Fibroblast of lung (primary cell): ENCODE measurements around the gene PHOX2B.

ENCODE experiments used
- EZH2 ChIP-seq: IDR thresholded peaks from 2 replicates; pipeline ENCODE4 v1.5.1; 2012; ENCODE audit warnings: low read length, control low read depth, mild to moderate bottlenecking; ENCODE audit errors: missing control alignments
- TF ChIP-seq, protein P1 (sequence below), 2 donors: IDR thresholded peaks in 1 of 2; conservative IDR thresholded peaks in 1 of 2; 1 replicate in 1 of 2; 2 replicates in 1 of 2; pipeline ENCODE4 v1.5.1; 2011 to 2012; ENCODE audit warnings: low read length in 2 of 2, control low read depth in 1 of 2, inconsistent platforms in 1 of 2, low read depth in 1 of 2, mild to moderate bottlenecking in 1 of 2

DNA sequence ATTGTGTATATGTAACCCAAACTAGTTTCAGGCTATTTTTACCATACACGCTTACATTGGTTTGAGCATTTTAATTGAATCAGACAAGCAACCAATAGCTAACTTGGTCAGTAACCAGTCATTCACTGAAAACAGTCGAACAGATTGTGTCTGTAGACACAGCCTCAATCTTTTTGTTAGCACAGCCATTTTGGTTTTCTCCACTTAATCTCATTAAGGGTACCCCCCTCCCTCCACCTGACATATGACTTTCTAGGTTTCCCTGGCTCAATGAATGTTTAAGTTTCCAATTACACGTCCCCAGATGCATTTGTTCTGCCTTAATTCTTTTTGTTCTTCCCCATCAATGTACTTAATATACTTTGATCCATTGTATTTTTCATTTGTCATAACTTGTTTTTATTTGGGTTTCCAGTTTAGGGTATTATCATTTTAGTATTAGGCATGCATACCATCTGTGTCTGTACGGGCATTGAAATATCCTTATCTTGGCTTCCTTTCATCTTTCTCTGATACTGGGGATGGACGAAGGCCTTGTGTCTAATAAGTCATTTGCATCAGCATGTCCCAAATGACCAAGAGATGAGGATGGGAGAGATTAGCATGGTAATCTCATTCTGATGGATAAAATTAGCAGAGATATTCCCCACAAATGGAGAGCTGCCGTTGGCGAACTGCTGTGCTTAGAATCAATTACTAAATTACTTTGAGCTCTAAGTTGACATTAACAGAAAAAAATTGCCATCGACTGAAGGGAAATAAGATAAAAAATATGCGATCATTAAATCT is 35.9 kb upstream of the PHOX2B start:
- TF ChIP-seq, protein P1, sequence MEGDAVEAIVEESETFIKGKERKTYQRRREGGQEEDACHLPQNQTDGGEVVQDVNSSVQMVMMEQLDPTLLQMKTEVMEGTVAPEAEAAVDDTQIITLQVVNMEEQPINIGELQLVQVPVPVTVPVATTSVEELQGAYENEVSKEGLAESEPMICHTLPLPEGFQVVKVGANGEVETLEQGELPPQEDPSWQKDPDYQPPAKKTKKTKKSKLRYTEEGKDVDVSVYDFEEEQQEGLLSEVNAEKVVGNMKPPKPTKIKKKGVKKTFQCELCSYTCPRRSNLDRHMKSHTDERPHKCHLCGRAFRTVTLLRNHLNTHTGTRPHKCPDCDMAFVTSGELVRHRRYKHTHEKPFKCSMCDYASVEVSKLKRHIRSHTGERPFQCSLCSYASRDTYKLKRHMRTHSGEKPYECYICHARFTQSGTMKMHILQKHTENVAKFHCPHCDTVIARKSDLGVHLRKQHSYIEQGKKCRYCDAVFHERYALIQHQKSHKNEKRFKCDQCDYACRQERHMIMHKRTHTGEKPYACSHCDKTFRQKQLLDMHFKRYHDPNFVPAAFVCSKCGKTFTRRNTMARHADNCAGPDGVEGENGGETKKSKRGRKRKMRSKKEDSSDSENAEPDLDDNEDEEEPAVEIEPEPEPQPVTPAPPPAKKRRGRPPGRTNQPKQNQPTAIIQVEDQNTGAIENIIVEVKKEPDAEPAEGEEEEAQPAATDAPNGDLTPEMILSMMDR (conservative IDR thresholded peaks at IDR 0.05 in 1 of 2, IDR thresholded peaks at IDR 0.05 in 1 of 2; ENCODE audit: low read depth in 1 of 2, low read length in 2 of 2) = no peak
- TF ChIP-seq EZH2 = no peak
